NOMO-1 (cell line): ENCODE results near the gene PDE8B.

ENCODE experiments used
- DNase-seq, 2 experiments: peaks; one replicate each; lab custom pipeline; 2025; ENCODE audit not compliant: unreplicated experiment in 2 of 2; lab: John Stamatoyannopoulos, UW

The PDE8B gene

GRCh38 chr5:77282337-77283027 lies 72.0 kb downstream of the PDE8B start:
- DNase-seq: no peak

GRCh38 chr5:77285251-77285841 lies 74.9 kb downstream of the PDE8B start:
- DNase-seq: no peak

GRCh38 chr5:77292026-77292757 lies 81.7 kb downstream of the PDE8B start:
- no peak for DNase-seq

- peak; percentile 50 to 72 for DNase-seq
Measured at GRCh38 chr5:77294185-77294584, 83.7 kb downstream of the PDE8B start.

- DNase-seq: no peak
Measured at GRCh38 chr5:77295863-77296378, 85.4 kb downstream of the PDE8B start.

- no peak for DNase-seq
Measured at GRCh38 chr5:77298146-77298545, 87.7 kb downstream of the PDE8B start.

GRCh38 chr5:77300451-77300850 lies 90.0 kb downstream of the PDE8B start:
- no peak for DNase-seq

GRCh38 chr5:77301447-77301883 lies 91.0 kb downstream of the PDE8B start:
- DNase-seq: no peak

- DNase-seq: peak; percentile 23 to 34
Measured at GRCh38 chr5:77302247-77302646, 91.8 kb downstream of the PDE8B start.

GRCh38 chr5:77302653-77303052 lies 92.2 kb downstream of the PDE8B start:
- no peak for DNase-seq

- no peak for DNase-seq
Measured at GRCh38 chr5:77304388-77304787, 93.9 kb downstream of the PDE8B start.

- no peak for DNase-seq
Measured at GRCh38 chr5:77305222-77305846, 94.9 kb downstream of the PDE8B start.

GRCh38 chr5:77305956-77306355 lies 95.5 kb downstream of the PDE8B start:
- no peak for DNase-seq

- DNase-seq: no peak
Measured at GRCh38 chr5:77306531-77306930, 96.1 kb downstream of the PDE8B start.

- no peak for DNase-seq
Measured at GRCh38 chr5:77308154-77308960, 97.9 kb downstream of the PDE8B start.

- no peak for DNase-seq
Measured at GRCh38 chr5:77309140-77309539, 98.7 kb downstream of the PDE8B start.

GRCh38 chr5:77310494-77311213 lies 100.2 kb downstream of the PDE8B start:
- no peak for DNase-seq

- no peak for DNase-seq
Measured at GRCh38 chr5:77311214-77311571, 100.7 kb downstream of the PDE8B start.

GRCh38 chr5:77312413-77312812 lies 101.9 kb downstream of the PDE8B start:
- no peak for DNase-seq
